ENCODE results near the gene MR1. TPM values are rescaled to one million over a fixed set of nuclear protein-coding genes. Genes with fewer than 3 reads are reported as not detected.
A peak's percentile ranks its signal among the peaks of the same experiment; 100 is the strongest.

MR1 gene
- total RNA-seq, 6 experiments from 2014 or later: 5.6 to 11.6 (median 6.6) TPM

DNA sequence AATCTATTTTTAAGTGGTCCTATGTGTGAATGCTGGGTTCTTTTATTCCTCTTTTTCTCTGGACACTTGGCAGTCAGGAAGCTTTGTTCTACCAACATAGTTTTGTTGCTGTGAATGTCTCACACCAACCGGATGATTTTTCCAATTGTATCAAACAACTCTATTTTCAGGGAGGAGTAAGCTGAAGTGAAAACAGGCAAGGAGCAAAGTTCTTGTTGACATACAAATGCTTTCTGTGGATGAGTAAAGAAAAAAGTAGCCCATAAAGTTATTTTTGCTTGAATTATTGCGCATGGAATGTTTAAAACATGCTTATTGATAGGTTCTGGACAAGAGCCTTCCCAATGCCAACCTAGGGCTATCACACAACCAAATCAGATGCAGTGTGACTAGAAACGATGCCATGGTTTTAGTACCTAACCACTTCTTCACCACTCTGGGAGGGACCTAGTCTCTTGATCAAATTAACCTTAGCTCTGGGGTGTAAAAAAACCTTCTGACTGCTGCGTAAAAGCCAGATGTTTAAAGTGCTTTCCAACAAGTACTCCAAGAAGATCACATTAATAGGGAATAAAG lies 59.2 kb downstream of the MR1 start:
- Histone ChIP-seq H3K9me3 (no peaks in the 10 kb centered on the region), H3K27me3 (no peaks in the 10 kb centered on the region), H3K27ac (peak overlapping the region; percentile 47 to 76 (median 59)), H3K36me3 (no peaks in the 10 kb centered on the region), H3K4me1 (peaks cover 0 to 29% (median 8%) of the 10 kb centered on the region in 4 donors), H3K4me3 (peak overlapping the region in 2 of 3 donors; percentile 6 to 13)
- ATAC-seq (peak; percentile 1 to 21 (median 8)), DNase-seq (no peak)
- TF ChIP-seq, protein P1, sequence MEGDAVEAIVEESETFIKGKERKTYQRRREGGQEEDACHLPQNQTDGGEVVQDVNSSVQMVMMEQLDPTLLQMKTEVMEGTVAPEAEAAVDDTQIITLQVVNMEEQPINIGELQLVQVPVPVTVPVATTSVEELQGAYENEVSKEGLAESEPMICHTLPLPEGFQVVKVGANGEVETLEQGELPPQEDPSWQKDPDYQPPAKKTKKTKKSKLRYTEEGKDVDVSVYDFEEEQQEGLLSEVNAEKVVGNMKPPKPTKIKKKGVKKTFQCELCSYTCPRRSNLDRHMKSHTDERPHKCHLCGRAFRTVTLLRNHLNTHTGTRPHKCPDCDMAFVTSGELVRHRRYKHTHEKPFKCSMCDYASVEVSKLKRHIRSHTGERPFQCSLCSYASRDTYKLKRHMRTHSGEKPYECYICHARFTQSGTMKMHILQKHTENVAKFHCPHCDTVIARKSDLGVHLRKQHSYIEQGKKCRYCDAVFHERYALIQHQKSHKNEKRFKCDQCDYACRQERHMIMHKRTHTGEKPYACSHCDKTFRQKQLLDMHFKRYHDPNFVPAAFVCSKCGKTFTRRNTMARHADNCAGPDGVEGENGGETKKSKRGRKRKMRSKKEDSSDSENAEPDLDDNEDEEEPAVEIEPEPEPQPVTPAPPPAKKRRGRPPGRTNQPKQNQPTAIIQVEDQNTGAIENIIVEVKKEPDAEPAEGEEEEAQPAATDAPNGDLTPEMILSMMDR (IDR thresholded peaks at IDR 0.05): no peak
- TF ChIP-seq POLR2A (IDR thresholded peaks at IDR 0.05): no peak
- WGBS (ENCODE audit: insufficient coverage, low coverage, low lambda C conversion rate, missing lambda C conversion rate): 34% methylated on average over 4 of the region's 4 CpGs
- intact Hi-C loops (cut with DNase I): no loop called here

DNA sequence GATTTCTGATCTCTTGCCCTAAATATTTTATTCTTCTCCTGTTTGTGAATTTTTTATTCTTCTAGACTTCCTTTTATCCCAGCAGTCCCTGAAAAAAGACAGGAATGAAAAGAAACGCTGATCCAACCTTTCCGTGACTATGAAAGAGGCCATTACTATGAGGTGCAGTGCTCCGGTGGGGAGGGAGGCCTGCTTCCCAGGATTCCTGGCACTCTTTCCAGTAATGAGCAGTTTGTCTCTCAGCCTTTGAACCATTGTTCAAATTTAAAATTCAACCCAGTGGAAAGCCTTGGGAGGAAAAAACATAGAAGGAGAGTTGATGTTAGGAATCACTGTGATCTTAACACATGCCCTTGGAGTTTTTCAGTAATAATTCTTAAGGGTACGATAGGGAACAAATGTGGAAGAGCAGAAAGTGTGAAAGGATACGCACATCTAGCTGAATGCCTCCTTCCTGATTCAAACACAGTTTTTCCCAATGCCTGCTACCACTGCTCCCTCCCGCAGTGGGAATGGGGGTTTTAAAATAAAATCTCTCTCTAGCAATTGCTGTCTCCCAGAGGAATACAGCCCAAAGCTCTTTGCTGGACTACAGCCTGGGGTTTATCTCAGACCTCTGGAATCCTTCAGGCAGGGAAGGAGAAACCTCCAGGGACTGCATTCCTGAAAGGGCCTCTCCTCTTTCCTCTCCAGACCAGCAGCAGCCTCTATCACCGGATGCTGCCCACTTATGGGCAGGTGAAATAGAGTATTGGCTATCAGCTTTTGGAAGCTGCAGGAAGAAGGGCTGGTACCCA lies 60.8 kb downstream of the MR1 start:
- H3K9me3 ChIP-seq: no peaks in the 10 kb centered on the region
- no peak overlapping the region for H3K4me3 ChIP-seq
- ATAC-seq (no peak), DNase-seq (no peak)
- no peak for TF ChIP-seq POLR2A (IDR thresholded peaks at IDR 0.05)
- TF ChIP-seq, protein P1 (IDR thresholded peaks at IDR 0.05): no peak
- H3K4me1 ChIP-seq: peaks cover 0 to 29% (median 8%) of the 10 kb centered on the region in 4 donors
- H3K36me3 ChIP-seq: no peaks in the 10 kb centered on the region
- intact Hi-C loops (cut with DNase I): no loop called here
- H3K27ac ChIP-seq: no peak overlapping the region
- no peaks in the 10 kb centered on the region for H3K27me3 ChIP-seq
- 66% methylated on average over 7 of the region's 7 CpGs for whole genome bisulfite sequencing (ENCODE audit: insufficient coverage, low coverage, low lambda C conversion rate, missing lambda C conversion rate)

DNA sequence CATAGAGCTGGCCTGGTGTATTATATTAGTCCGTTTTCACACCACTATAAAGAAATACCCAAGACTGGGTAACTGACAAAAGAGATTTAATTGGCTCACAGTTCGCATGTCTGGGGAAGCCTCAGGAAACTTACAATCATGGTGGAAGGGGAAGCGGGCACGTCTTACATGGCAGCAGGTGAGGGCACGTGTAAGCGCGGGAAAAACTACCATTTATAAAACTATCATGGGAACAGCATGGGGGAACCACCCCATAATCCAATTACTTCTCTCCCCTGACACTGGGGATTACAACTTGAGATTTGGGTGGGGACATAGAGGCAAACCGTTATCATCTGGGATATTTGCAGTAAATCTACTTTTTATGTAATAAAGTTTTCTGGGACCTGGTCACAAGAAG lies 61.5 kb downstream of the MR1 start:
- Histone ChIP-seq H3K4me1 (peaks cover 0 to 29% (median 8%) of the 10 kb centered on the region in 4 donors), H3K27ac (no peak overlapping the region), H3K36me3 (no peaks in the 10 kb centered on the region), H3K4me3 (no peak overlapping the region), H3K27me3 (no peaks in the 10 kb centered on the region), H3K9me3 (no peaks in the 10 kb centered on the region)
- intact Hi-C loops (cut with DNase I): no loop called here
- WGBS (ENCODE audit: insufficient coverage, low coverage, low lambda C conversion rate, missing lambda C conversion rate): 92% methylated on average over 8 of the region's 8 CpGs
- TF ChIP-seq, protein P1 (IDR thresholded peaks at IDR 0.05): no peak
- no peak for TF ChIP-seq POLR2A (IDR thresholded peaks at IDR 0.05)
- no peak for ATAC-seq
- no peak for DNase-seq

GRCh38 chr1:181095763-181096184 lies 62.0 kb downstream of the MR1 start:
- H3K27me3 ChIP-seq: no peaks in the 10 kb centered on the region
- DNase-seq (no peak), ATAC-seq (no peak)
- 84% methylated on average over 5 of the region's 5 CpGs for WGBS (ENCODE audit: insufficient coverage, low coverage, low lambda C conversion rate, missing lambda C conversion rate)
- H3K27ac ChIP-seq: no peak overlapping the region
- no peak for TF ChIP-seq POLR2A (IDR thresholded peaks at IDR 0.05)
- peaks cover 0 to 27% (median 8%) of the 10 kb centered on the region in 4 donors for H3K4me1 ChIP-seq
- no peaks in the 10 kb centered on the region for H3K36me3 ChIP-seq
- intact Hi-C loops (cut with DNase I): no loop called here
- H3K4me3 ChIP-seq: no peak overlapping the region
- no peaks in the 10 kb centered on the region for H3K9me3 ChIP-seq

DNA sequence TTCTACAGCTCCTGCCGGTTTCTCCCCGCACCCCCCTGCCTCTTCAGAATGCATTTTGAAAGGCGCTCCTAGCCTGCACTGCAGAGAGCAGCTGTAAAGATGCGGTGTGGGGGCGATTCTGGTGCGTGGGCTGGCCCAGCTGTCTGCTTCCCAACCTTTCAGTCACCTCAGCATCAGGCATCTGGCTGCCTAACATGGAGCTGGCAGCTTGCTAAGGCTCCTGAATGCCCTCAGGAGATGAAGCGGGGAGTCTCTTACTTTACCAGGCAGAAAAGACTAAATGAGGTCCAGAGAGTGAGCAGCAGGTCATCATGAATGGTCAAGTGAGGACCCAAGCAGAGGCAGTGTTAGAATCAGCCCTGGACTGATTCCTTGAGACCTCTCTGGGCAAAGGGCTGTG lies 63.5 kb downstream of the MR1 start:
- ATAC-seq (no peak), DNase-seq (no peak)
- no peaks in the 10 kb centered on the region for H3K9me3 ChIP-seq
- no peak for TF ChIP-seq POLR2A (IDR thresholded peaks at IDR 0.05)
- TF ChIP-seq, protein P1 (IDR thresholded peaks at IDR 0.05): no peak
- H3K36me3 ChIP-seq: no peaks in the 10 kb centered on the region
- intact Hi-C loops (cut with DNase I): no loop called here
- H3K27me3 ChIP-seq: no peaks in the 10 kb centered on the region
- WGBS (ENCODE audit: insufficient coverage, low coverage, low lambda C conversion rate, missing lambda C conversion rate): 90% methylated on average over 3 of the region's 7 CpGs
- no peak overlapping the region for H3K27ac ChIP-seq
- peaks cover 0 to 17% (median 5%) of the 10 kb centered on the region in 4 donors for H3K4me1 ChIP-seq
- H3K4me3 ChIP-seq: no peak overlapping the region
